Epidermal melanocyte (primary cell): ENCODE data around the gene VSTM2L.
A peak's percentile ranks its signal among the peaks of the same experiment; 100 is the strongest.

Experiments used
- DNase-seq: peaks from one replicate; pipeline ENCODE4 v3.0.0; 2011; ENCODE audit warnings: low spot score; ENCODE audit not compliant: insufficient read length

The VSTM2L gene

DNA sequence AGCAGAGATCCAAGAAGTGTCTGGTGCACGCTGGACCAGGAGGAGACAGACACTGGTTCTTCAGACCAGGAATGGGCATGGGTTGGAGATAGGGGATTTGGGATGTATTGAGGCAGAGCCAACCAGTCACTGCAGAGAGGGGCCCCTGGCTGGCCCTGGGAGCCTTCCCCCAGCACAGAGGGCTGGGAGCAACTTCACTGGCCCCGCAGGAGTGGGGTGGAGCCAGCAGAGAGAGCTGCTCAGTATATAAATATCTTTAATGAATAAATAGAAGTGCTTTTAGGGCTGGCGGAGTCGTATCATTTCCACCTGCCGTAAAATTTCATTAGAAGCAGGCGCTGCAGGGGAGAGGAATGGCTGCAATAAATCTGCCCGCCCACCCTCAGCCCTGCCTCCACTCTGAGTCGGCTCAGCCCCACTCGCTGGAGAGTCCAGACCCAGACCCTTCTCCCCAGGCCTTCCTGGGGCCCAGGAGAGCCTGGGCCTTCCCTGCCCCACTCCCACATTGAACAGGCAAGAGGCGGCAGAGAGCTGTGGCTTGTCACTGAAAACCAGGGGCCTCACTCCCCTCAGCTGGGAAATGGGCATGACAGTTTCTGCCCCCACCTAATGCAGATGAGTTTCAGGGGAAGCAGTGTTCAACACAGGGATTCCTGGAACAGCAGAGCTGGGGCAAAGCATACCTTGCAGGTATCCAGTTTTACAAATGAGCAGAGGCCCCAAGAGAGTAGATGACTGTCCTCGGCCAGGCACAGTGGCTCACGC lies 23.9 kb upstream of the VSTM2L start:
- no peak for DNase-seq

DNA sequence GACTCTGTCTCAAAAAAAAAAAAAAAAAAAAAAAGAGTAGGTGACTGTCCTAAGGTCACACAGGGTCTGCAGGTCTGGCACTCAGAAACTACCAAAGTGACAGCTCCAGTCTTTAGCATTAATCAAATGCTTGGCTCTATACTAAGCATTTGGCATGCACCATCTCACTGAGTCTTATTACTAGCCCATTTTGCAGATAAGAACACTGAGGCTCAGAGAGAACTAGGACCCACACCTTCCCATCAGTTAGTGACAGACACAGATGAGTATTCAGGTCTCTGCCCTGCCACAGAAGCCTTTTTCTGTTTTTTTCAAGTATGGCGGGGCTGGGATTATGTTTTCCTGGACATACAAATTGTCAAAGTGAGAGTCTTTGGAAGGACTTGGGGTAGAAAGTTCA lies 23.1 kb upstream of the VSTM2L start:
- DNase-seq, result no peak

DNA sequence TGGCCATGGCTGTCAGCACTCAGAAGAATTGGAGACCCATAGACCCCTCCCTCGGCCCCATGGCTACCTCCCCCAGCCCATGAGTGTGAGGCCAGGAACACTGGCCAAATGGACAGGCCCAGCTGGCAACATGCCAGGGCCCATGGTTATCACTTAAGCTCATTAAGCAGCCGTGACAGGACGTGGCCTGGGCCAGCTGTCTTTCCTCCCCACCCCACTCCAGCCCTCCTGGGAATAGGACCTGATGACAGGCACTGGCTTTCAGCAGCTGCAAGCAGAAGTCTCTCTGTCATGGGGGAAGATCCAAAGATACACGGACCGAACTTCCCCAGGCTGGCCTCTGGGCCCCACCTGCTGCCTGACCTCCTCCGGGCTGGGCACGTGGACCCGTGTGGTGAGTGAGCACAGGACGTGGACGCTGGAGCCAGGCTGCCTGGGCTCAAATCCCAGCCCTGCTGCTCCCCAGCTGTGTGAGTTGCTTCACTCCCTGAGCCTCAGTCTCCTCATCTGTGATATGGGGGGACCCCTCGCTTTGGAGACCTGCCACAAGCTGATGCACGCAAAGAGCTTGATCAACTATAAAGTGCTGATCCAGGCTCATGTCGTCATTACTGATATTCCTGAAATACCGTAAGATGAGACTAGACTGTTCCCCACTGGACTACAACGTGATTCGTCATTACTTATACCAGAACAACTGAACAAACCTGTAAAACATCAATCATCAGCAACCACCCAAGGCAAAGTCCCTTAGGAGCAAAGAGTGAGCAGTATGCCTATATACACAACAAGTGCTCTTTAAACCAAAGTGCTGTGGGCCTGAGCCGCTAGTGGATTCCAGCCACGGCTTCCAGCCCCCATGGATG lies 22.0 kb upstream of the VSTM2L start:
- DNase-seq, result no peak

DNA sequence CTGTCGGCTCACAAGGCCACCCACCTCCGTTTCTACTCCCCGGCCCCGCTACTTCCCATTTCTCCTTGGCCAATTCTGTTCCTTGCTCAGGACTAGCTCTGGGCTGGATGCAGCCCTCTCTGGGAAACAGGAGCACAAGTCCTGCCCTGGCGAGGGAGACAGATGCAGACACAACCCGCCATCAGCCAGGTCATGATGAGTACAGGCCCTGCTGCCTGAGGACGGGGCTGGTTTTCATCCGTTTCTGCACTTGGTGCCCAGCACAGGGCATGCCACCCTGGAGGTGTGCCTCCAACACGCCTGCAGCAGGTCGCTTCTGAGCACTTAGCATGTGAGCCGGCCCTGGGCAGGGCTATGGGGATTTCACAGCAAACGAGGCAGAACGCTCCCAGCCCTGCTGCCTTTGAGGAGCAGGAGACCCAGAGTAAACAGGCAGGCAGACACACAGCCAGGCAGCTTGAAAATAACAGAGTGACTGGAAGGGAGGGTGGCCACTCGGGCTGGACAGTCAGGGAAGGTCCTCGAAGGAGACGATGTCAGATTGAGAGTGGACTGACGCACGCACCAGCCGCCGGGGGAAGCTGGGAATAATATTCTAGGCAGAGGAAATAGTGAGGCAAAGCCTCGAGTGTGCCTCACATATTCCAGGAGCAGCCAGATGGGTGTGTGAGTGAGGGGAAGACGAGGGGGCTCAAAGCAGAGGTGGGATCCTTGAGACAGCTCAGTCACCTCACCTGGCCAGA lies 21.2 kb upstream of the VSTM2L start:
- no peak for DNase-seq

DNA sequence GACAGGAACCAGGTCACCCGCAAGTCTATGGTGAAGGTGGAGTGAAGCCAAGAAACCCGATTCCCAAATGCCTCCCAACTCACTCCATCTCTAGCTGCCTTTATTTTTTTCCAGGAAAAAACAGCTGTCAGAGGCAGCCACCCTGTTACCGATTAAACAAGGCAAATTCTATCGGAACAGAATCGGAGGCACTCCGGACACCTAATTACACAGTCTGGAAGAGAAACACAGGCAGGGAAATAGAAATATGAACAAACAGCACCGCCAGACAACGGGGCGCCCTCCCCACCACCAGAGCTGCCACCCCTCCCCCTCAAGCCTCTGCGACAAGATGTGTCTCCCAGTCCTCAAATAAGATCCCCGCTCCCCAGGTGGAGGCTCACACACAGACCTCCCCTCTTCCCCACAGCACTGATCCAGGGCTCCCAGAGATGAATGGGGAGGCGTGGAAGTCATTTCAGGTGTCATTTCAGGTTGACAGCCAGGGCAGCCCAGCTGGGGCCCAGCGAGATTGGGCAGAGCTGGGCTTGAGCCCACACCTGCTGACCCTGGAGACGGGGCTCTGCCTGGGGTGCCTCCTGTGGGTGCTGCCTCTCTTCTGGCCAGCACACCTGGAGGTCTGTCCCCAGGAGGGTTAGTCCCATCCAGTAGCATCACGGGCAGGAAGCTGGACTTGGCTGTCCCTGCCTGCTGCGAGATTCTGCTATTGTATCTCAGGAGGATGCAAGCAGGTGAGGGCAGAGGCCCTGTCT lies 19.8 kb upstream of the VSTM2L start:
- no peak for DNase-seq

DNA sequence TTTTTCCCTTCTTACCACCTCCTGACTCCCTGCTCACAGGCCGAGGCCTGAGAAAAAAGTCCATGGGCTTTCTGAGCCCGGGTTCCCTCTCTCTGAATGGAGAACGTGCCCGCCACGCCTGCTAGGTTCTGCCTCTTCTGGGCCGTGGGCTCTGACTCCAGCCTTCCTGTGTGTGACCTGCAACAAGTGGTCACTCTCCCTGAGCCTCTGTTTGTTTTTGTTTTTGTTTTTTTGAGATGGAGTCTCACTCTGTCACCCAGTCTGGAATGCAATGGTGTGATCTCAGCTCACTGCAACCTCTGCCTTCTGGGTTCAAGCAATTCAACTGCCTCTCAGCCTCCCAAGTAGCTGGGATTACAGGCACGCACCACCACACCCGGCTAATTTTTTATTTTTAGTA lies 17.9 kb upstream of the VSTM2L start:
- no peak for DNase-seq

DNA sequence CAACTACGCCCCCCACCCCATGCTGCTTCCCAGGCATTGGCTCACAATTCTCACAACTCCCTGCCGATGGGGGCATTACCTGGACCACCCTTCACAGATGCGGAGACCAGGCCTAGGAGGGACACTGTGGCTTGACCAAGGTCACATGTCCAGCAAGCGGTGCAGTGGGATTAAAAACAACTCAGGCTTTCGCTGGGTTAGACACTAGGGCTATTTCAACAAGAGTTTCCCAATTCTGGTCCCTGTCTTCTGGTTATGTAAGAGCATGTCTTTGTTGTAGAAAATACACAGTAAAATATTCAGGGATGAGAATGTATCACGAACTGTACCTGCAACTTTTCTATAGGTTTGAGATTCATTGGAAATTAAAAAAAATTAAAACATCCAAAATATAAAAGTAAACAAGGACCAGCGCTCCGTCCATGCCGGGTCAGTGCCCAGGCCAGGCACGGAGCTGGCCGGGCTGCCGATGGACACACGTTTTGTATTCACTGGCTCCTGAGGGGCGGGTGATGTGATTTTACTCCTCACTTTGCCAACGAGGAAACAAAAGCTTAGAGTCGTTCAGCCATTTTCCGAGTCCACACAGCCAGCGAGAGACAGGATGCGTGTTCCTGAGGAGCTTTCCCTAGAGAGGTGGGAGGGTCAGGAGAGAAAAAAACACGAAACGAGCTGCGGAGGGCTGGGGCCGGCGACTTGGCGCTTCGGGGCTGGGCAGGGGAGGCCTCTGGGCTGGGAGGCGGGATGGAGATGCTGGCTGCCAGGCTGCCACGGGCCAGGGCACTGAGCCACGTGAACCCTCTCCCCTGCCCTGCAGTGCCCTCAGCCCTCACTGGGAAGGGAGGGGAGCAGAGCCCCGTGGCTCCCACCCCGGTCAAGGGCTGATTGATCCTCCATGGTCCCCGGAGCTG lies 17.1 kb upstream of the VSTM2L start:
- no peak for DNase-seq

DNA sequence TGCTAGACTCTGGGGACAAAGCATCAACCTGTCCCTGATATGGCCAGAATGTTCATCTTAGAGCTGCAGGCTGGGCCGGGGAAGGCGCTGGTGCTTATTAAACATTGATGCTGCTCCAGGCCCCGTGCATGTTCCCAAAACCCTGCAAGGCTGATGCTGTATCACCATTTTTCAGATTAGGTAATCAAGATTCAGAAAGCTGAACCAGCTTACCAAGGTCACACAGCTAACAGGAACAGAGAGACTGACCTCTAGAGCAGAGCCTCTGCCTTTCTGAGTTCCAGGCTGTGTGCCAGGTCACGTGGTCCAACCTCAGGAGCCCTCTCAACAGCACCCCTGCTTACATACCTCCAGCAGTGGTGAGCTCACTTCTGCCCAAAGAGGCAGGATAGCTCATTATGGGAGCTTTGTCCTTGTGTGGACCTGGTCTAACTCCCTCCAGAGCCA lies 16.1 kb upstream of the VSTM2L start:
- DNase-seq, result no peak

DNA sequence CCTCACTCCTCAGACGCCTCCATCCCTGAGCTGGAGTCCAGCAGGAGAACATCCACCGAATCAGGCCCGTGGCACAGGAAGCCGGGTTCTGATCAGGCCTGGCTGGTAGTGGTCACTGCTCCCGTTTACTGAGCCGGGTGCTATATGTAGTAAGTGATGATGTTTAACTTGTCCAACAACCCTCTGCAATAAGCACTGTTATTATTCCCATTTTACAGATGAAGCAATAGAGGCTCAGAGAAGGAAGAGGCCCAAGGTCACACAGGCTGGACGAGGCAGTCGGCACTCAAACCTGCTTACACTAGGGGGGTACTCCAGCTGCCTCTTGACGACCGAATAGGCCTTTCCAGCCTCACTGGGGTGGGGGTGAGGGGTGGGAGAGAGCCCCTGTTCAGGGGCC lies 14.3 kb upstream of the VSTM2L start:
- no peak for DNase-seq

DNA sequence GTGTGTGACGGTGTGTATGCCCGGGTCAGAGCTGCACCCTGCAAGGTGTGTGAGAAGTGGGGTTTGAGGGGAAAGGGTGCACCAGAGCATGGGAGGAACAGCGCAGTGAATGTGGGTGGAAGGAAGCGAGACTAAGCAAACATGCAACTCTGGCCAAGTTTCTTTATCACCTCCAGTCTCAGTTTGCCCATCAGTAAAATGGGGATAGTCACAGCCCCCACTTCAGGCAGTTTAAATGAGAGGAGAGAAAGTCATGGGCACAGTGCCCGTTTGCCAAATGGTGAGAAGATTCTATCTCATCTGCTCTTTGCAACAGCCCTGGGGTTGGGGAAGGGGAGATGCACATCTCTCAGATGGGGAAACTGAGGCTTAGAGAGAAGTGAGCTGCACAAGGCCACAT lies 12.8 kb upstream of the VSTM2L start:
- DNase-seq, result no peak

DNA sequence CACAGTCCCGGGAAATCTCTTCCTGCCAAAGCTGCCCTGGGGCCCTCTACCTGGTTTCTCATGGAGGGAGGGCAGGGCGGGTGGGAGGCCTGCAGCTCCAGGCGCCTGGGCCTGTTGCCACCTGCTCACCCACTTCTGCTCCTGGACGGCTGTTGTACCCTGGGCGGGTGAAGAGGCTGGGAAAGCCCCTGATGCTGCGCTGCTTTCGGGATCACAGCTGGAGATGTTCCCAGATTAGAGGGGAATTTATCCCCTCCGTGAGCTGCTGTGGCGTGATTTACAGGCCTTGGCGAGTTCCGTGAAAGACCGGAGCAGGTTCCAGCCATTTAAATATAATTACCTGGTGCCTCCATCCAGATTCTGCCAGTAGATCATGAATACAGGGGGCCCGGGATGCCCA lies 12.3 kb upstream of the VSTM2L start:
- DNase-seq, result no peak

DNA sequence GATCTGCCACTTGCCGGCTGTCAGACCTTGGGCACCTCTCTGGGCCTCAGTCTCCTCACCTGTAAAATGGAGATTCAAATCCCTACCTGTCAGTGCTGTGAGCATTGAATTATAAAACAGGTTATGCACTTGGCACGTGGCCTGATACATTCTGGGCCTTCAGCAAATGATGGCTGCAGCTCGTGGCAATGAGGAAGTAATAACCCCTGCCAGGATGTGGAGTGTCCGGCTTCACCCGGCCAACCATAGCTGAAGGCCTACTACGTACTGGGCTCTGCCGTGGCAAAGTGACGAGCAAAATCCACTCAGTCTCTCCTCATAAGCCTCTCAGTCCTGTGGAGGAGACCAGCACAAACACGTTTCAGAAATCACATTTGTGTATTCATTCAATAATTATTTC lies 10.9 kb upstream of the VSTM2L start:
- no peak for DNase-seq

DNA sequence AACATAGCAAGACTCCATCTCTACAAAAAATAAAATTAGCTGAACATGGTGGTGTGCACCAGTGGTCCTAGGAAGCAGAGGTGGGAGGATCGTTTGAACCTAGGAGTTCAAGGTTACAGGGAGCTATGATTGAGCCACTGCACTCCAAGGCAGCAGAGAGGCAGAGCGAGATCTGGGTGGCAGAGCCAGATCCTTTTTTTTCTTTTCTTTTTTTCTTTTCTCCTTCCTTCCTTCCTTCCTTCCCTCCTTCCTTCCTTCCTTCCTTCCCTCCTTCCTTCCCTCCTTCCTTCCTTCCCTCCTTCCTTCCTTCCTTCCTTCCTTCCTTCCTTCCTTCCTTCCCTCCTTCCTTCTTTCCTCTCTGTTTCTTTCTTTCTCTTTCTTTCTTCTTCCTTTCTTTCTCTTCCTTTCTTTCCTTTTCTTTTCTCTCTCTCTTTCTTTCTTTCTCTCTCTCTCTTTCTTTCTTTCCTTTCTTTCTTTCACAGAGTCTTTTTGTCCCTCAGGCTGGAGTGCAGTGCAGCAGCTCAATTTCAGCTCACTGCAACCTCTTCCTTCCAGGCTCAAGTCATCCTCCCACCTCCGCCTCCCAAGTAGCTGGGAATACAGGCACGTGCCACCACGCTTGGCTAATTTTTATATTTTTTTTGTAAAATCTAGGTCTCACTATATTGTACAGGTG lies 9.2 kb upstream of the VSTM2L start:
- no peak for DNase-seq

DNA sequence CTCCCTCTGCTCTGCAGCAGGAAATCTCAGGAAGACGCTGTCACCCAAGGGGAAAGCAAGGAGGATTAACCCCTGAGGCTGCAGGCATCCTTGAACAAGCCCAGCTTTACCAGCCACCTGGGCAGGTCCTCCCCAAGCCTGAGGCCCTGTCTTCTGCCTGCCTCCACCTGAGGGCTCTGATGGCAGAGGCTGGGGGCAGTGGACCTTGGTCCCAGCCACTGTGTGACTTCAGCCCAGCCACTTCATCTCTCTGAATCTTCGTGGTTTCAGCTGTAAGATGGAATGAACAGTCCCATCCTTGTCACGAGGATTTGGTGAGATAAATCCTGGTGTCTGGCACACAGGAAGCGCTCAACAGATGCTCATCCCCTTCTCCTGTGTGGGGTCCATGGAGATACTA lies 8.5 kb upstream of the VSTM2L start:
- no peak for DNase-seq

DNA sequence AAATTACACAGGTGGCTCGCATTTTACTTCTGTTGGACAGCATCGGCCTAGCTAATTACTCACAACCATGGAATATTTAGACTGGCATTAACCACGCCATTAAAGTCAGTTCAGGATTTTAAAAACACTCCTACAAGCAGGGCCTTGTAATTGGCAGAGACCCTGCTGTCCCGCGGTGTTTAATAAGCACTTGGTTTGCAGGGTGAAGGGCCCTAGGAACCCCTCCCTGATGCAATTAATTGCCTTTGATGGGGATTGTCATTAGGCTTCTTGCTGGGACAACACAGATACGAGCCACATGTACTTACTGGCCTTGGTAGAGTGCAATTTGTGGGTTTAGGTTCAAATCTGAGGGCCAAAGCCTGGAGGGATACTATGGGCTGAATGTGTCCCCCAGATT lies 7.8 kb upstream of the VSTM2L start:
- no peak for DNase-seq

DNA sequence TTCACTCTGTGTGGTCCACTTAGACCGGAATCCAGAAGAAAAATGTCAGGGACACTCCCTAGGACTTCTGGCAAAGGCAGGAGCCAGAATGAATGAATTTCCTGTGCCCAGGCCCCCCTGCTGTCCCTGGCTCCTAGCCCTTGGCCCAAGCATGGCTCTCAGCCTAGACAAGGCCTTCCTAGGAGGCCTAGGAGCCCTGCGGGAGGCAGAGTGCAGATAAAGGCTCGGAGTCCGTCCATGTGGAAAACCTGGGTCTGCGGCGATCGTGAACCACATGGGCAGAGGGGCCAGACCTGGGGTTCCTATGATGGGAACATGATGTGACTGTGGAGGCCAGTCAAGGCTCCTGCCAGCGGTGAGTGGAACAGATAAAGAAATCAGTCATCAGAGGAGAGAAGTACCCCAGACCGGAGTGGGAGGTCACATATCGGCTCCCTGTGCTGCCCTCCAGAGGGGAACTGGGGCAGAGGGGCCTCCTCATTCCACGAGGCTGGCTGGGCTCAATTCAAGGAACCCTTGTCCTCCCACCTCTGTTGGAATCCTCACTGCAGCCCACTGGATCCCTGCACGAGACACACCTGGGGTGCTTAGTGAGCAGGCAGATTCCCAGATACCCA lies 5.9 kb upstream of the VSTM2L start:
- no peak for DNase-seq

DNA sequence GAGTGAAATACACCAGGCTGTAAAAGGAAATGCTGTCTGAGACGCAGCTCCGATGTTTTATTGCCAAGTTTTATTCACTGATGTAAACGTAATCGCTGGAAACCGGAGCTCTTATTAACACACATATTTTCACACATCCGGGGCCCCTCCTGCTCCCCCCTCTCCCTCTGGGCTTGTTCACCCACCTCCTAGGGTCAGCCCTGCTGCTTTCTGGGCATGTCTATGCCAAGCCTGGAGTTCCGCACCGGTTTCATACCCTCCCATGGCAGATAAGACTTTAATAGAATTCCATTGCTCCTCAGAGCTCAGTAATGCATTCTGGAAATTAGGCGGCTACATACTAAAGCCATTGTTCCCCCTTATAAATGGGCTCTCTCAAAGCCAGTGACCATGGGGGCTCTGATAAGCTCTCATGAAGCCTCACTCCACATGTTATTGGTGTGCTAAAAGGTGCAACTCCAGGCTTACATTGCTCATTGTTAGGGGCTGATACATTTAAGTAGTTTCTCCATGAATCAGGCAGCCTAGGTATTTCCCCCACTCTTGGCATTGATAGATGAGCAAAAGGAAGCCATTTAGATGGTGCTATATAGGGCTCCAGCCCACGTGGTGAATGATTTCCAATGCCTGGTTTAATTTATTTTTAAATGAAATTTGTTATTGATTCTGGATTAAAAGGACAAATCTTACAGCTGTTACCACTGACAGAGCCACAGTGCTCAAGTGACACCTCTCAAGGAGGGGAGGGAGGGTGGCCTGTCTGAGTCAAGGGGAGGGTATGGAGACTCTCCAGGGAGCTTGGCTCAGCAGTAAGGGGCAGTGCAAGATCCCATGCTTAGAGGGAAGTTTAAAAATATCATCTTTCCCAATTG lies 4.5 kb upstream of the VSTM2L start:
- DNase-seq, result peak; percentile 80
